Measurements from ENCODE around the gene BTBD2. TPM values are rescaled to one million over a fixed set of nuclear protein-coding genes. Genes with fewer than 3 reads are reported as not detected.

The BTBD2 gene
- total RNA-seq, 3 donors from 2014 or later, result 52.0 to 67.2 (median 54.4) TPM

GRCh38 chr19:1985588-1986356 lies 29.7 kb downstream of the BTBD2 start:
- no peak overlapping the region for H3K27ac ChIP-seq
- H3K4me1 ChIP-seq, result no peaks in the 10 kb centered on the region
- H3K36me3 ChIP-seq, result peaks cover 8% of the 10 kb centered on the region
- no peaks in the 10 kb centered on the region for H3K27me3 ChIP-seq
- intact Hi-C loops (cut with DNase I; ENCODE audit: low total_unique reads), result loop anchor here (1.0 kb wide), 1 partner anchor 35 kb away; no protein-coding TSS in a partner anchor
- DNase-seq (ENCODE audit: low spot score in 2 of 2), result no peak
- no peaks in the 10 kb centered on the region for H3K9me3 ChIP-seq
- TF ChIP-seq POLR2A (IDR thresholded peaks at IDR 0.05) (no peak), CTCF (IDR thresholded peaks at IDR 0.05) (no peak), POLR2AphosphoS5 (IDR thresholded peaks at IDR 0.05) (no peak)
- no peak overlapping the region for H3K4me3 ChIP-seq

GRCh38 chr19:1984357-1984756 lies 31.2 kb downstream of the BTBD2 start:
- intact Hi-C loops (cut with DNase I; ENCODE audit: low total_unique reads), result no loop called here

GRCh38 chr19:1981253-1981652 lies 34.3 kb downstream of the BTBD2 start:
- intact Hi-C loops (cut with DNase I; ENCODE audit: low total_unique reads), result no loop called here
- no peak for DNase-seq (ENCODE audit: low spot score in 2 of 2)
- Histone ChIP-seq H3K27ac (no peak overlapping the region), H3K9me3 (no peaks in the 10 kb centered on the region), H3K27me3 (no peaks in the 10 kb centered on the region), H3K36me3 (peaks cover 5% of the 10 kb centered on the region), H3K4me3 (no peak overlapping the region), H3K4me1 (no peaks in the 10 kb centered on the region)
- TF ChIP-seq POLR2AphosphoS5 (IDR thresholded peaks at IDR 0.05) (no peak), POLR2A (IDR thresholded peaks at IDR 0.05) (no peak), CTCF (IDR thresholded peaks at IDR 0.05) (no peak)

More at GRCh38 chr19:1984357-1984756, 31.2 kb downstream of the BTBD2 start:
- Histone ChIP-seq H3K9me3 (no peaks in the 10 kb centered on the region), H3K27ac (no peak overlapping the region), H3K27me3 (no peaks in the 10 kb centered on the region), H3K36me3 (no peaks in the 10 kb centered on the region), H3K4me1 (no peaks in the 10 kb centered on the region), H3K4me3 (no peak overlapping the region)
- DNase-seq (ENCODE audit: low spot score in 2 of 2), result no peak
- TF ChIP-seq CTCF (IDR thresholded peaks at IDR 0.05) (no peak), POLR2AphosphoS5 (IDR thresholded peaks at IDR 0.05) (no peak), POLR2A (IDR thresholded peaks at IDR 0.05) (no peak)

GRCh38 chr19:1980809-1981181 lies 34.7 kb downstream of the BTBD2 start:
- Histone ChIP-seq H3K27ac (no peak overlapping the region), H3K27me3 (no peaks in the 10 kb centered on the region), H3K36me3 (peaks cover 5% of the 10 kb centered on the region), H3K4me3 (no peak overlapping the region), H3K4me1 (no peaks in the 10 kb centered on the region), H3K9me3 (no peaks in the 10 kb centered on the region)
- no peak for TF ChIP-seq POLR2AphosphoS5 (IDR thresholded peaks at IDR 0.05)
- no peak for TF ChIP-seq POLR2A (IDR thresholded peaks at IDR 0.05)
- TF ChIP-seq CTCF (IDR thresholded peaks at IDR 0.05), result no peak
- intact Hi-C loops (cut with DNase I; ENCODE audit: low total_unique reads), result no loop called here
- no peak for DNase-seq (ENCODE audit: low spot score in 2 of 2)

- no peak overlapping the region for H3K4me3 ChIP-seq
- H3K27me3 ChIP-seq, result no peaks in the 10 kb centered on the region
- peaks cover 5% of the 10 kb centered on the region for H3K36me3 ChIP-seq
- no peaks in the 10 kb centered on the region for H3K4me1 ChIP-seq
- H3K27ac ChIP-seq, result no peak overlapping the region
- intact Hi-C loops (cut with DNase I; ENCODE audit: low total_unique reads), result no loop called here
- no peak for DNase-seq (ENCODE audit: low spot score in 2 of 2)
- TF ChIP-seq CTCF (IDR thresholded peaks at IDR 0.05), result no peak
- no peak for TF ChIP-seq POLR2AphosphoS5 (IDR thresholded peaks at IDR 0.05)
- TF ChIP-seq POLR2A (IDR thresholded peaks at IDR 0.05), result no peak
- H3K9me3 ChIP-seq, result no peaks in the 10 kb centered on the region
Observed at GRCh38 chr19:1980091-1980808, 35.3 kb downstream of the BTBD2 start.
